GM19193 (cell line): ENCODE measurements around the gene ST8SIA5.

Source experiments
- POLR2A ChIP-seq: IDR thresholded peaks from 4 replicates; pipeline ENCODE4 v1.6.1; 2011; ENCODE audit not compliant: insufficient read depth, insufficient read length; ENCODE audit errors: extremely low read depth

Gene ST8SIA5

DNA sequence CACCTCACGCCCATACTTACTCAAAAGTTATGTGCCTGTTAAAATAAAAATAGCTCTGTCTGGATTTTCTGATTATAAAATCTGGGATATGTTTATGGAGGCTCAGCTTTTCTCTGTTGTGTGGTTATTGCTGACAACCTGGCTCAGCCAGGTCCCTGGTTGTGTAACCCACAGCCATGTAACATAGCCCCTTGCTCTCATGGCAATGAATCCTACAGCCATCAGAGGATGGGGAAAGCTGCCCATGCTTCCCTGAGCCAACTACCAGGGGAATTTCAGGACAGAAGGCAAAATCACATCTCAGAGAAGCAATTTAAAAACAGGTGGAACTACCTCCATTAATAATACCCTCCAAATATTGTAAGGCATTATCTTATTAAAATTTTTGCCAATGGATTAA is 29.7 kb downstream of the ST8SIA5 start:
- no peak for TF ChIP-seq POLR2A

GRCh38 chr18:46725310-46725709 is 31.5 kb downstream of the ST8SIA5 start:
- no peak for TF ChIP-seq POLR2A

GRCh38 chr18:46723856-46724415 is 32.9 kb downstream of the ST8SIA5 start:
- no peak for TF ChIP-seq POLR2A

- TF ChIP-seq POLR2A = no peak
Measured at GRCh38 chr18:46722051-46722450, 34.8 kb downstream of the ST8SIA5 start.

GRCh38 chr18:46721331-46721730 is 35.5 kb downstream of the ST8SIA5 start:
- TF ChIP-seq POLR2A = no peak

DNA sequence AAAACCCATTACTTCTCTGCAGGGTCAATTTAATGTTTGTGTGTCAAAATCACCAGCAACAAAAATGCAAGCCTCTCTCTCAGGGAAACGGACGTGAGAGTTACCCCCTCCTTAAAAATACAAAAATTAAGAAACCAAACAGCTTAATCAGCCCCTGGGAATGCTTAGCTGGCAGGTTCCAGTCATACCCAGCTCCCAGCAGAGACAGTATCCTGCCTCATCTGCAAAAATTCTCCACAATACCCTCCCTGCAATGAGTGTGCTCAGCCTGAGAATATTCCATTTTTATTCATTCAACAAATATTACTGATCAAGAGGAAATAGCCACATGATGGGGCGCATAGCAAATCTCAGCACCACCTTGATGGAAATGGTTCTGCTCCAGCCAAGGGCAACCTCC is 36.3 kb downstream of the ST8SIA5 start:
- TF ChIP-seq POLR2A = no peak

- TF ChIP-seq POLR2A = no peak
Measured at GRCh38 chr18:46720092-46720491, 36.8 kb downstream of the ST8SIA5 start.

- TF ChIP-seq POLR2A = no peak
Measured at GRCh38 chr18:46719388-46719787, 37.5 kb downstream of the ST8SIA5 start.

GRCh38 chr18:46718501-46719341 is 38.1 kb downstream of the ST8SIA5 start:
- TF ChIP-seq POLR2A = no peak

GRCh38 chr18:46716827-46717226 is 40.0 kb downstream of the ST8SIA5 start:
- no peak for TF ChIP-seq POLR2A

GRCh38 chr18:46716336-46716735 is 40.5 kb downstream of the ST8SIA5 start:
- no peak for TF ChIP-seq POLR2A

- TF ChIP-seq POLR2A = no peak
Measured at GRCh38 chr18:46715062-46715461, 41.8 kb downstream of the ST8SIA5 start.

DNA sequence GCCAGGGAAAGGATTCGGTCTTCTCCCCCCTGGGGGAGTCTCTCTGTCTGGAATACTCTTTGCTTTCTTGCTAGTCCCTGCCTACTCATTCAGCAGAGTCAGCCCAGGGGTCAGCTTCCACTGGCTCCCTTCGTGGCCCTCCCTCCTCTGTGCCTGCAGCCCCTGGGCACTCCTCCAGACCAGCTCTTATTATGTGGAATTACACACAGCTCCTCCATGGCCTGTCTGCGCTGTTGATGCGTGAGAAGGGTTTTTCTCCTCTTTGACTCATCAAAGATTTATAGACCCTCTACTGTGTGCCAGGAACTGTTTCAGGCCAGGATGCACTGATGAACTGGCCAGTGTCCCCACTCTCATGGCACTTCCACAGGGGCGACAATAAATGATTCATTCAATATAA is 44.4 kb downstream of the ST8SIA5 start:
- no peak for TF ChIP-seq POLR2A

DNA sequence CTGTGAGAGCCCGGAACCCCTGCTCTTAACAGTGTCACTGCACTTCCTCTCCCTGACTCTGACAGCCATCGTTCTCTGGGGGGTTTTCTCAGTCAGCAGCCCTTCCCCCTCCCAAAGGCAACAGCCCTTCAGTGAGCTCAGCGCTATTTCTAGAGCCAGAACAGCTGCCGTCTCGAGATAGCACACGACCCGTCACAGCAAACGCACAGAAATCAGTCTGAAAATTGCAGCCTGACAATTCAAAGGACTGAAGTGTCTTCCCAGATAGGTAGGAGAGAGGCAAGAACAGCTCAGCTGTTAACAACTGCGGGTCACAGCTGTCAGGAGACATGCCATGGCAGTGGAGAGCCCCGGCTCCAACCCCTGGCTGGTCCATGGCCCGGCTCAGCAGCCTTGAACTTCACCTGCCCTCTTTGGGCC is 45.4 kb downstream of the ST8SIA5 start:
- TF ChIP-seq POLR2A = no peak

GRCh38 chr18:46706968-46707367 is 49.9 kb downstream of the ST8SIA5 start:
- no peak for TF ChIP-seq POLR2A

DNA sequence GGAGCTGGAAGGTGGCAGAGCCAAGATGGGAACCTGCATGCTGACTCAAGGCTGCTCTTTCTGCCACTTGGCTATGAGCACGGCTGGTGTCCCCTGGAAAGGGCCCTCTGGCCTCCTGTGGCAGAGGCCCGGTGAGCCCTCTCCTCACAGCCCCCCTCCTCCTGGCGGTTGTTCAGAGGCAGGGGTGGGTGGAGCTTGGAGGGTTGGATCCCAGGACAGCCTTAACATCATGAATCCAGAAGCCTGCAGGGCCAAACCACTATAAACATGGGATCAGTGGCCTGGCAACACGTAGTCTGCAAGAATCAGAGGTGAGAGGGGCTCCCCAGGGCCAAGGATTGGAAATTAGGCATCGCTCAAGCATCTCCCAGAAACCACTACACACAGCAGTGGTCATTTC is 51.3 kb downstream of the ST8SIA5 start:
- no peak for TF ChIP-seq POLR2A
